HEK293 (cell line): Measurements from ENCODE around the gene FADD.

ENCODE experiments used
- CTCF ChIA-PET: fragments of 350-600 bp; formaldehyde crosslinking; extraction: SDS; loops from one replicate; lab custom pipeline; 2021; ENCODE audit warnings: antibody characterized with exemption; lab: Yijun Ruan, JAX
- POLR2A ChIA-PET: fragments of 300-600 bp; formaldehyde crosslinking; extraction: SDS; loops from one replicate; lab custom pipeline; 2020; ENCODE audit warnings: antibody characterized with exemption, inconsistent platforms; lab: Yijun Ruan, JAX
- H3K27ac ChIP-seq: fragments of 200-500 bp; sonication (Bioruptor generic); 2 replicates; pipeline ENCODE4 v1.5.1; 2014; ENCODE audit warnings: low read depth, low read length, control low read depth, inconsistent platforms; ENCODE audit errors: extremely low read depth
- H3K36me3 ChIP-seq, 2 experiments: fragments of 200-500 bp in 1 of 2; sonication (Bioruptor generic) in 1 of 2; 1 replicate in 1 of 2; 2 replicates in 1 of 2; pipeline ENCODE4 v1.5.1; 2014 to 2017; ENCODE audit warnings: inconsistent platforms in 2 of 2, low read length in 2 of 2; ENCODE audit not compliant: control insufficient read depth in 2 of 2, insufficient read depth in 1 of 2
- H3K4me1 ChIP-seq: fragments of 200-500 bp; sonication (Bioruptor generic); 2 replicates; pipeline ENCODE4 v1.5.1; 2014; ENCODE audit warnings: mild to moderate bottlenecking, low read length, inconsistent platforms; ENCODE audit not compliant: control insufficient read depth, insufficient read depth
- H3K4me3 ChIP-seq: 2 replicates; pipeline ENCODE4 v1.5.1; 2011; ENCODE audit warnings: low read depth, mild to moderate bottlenecking, control low read depth, low read length, moderate library complexity
- H3K9me3 ChIP-seq: fragments of 200-500 bp; sonication (Bioruptor generic); 2 replicates; pipeline ENCODE4 v1.5.1; 2014; ENCODE audit warnings: low read depth, low read length, inconsistent platforms; ENCODE audit not compliant: control insufficient read depth, insufficient read depth
- GLI4 ChIP-seq: fragments of 450-650 bp; formaldehyde crosslinking; IDR thresholded peaks from 2 replicates; pipeline ENCODE4 v1.5.1; 2016; ENCODE audit warnings: missing biosample characterization, missing genetic modification characterization
- GLIS2 ChIP-seq: fragments of 450-650 bp; formaldehyde crosslinking; IDR thresholded peaks from 2 replicates; pipeline ENCODE4 v1.5.1; 2016; ENCODE audit warnings: missing biosample characterization, missing genetic modification characterization
- MYNN ChIP-seq: fragments of 450-650 bp; formaldehyde crosslinking; IDR thresholded peaks from 2 replicates; pipeline ENCODE4 v1.5.1; 2016; ENCODE audit warnings: missing biosample characterization, missing genetic modification characterization, borderline replicate concordance
- SETDB1 ChIP-seq: IDR thresholded peaks from one replicate; pipeline ENCODE4 v1.6.1; 2017; ENCODE audit warnings: mild to moderate bottlenecking, low read length, moderate library complexity, mixed read lengths; ENCODE audit not compliant: insufficient read length
- SP3 ChIP-seq: fragments of 450-650 bp; formaldehyde crosslinking; IDR thresholded peaks from 2 replicates; pipeline ENCODE4 v1.5.1; 2016; ENCODE audit warnings: missing biosample characterization, missing genetic modification characterization
- TRIM28 ChIP-seq: IDR thresholded peaks from 2 replicates; pipeline ENCODE4 v1.6.1; 2011; ENCODE audit warnings: low read length, control low read depth, borderline replicate concordance
- ZBTB26 ChIP-seq: fragments of 450-650 bp; formaldehyde crosslinking; optimal IDR thresholded peaks from 2 replicates; pipeline ENCODE3; 2016; ENCODE audit warnings: missing biosample characterization, mild to moderate bottlenecking, missing genetic modification characterization
- ZBTB48 ChIP-seq: fragments of 450-650 bp; formaldehyde crosslinking; IDR thresholded peaks from 2 replicates; pipeline ENCODE4 v1.5.1; 2016; ENCODE audit warnings: missing biosample characterization, missing genetic modification characterization
- ZNF169 ChIP-seq: fragments of 450-650 bp; formaldehyde crosslinking; IDR thresholded peaks from 2 replicates; pipeline ENCODE4 v1.5.1; 2016; ENCODE audit warnings: missing biosample characterization, missing genetic modification characterization
- ZNF184 ChIP-seq: fragments of 450-650 bp; IDR thresholded peaks from 2 replicates; pipeline ENCODE4 v1.5.1; 2018; ENCODE audit warnings: missing biosample characterization, mild to moderate bottlenecking, missing genetic modification characterization
- ZNF366 ChIP-seq: fragments of 450-650 bp; formaldehyde crosslinking; conservative IDR thresholded peaks from 2 replicates; pipeline ENCODE4 v1.5.1; 2016; ENCODE audit warnings: missing biosample characterization, missing genetic modification characterization
- ZNF433 ChIP-seq: fragments of 450-650 bp; formaldehyde crosslinking; IDR thresholded peaks from 2 replicates; pipeline ENCODE4 v1.5.1; 2016; ENCODE audit warnings: missing biosample characterization, missing genetic modification characterization, low read depth
- ZNF558 ChIP-seq: fragments of 450-650 bp; formaldehyde crosslinking; IDR thresholded peaks from 2 replicates; pipeline ENCODE4 v1.5.1; 2016; ENCODE audit warnings: missing biosample characterization, missing genetic modification characterization
- ZNF571 ChIP-seq: fragments of 450-650 bp; formaldehyde crosslinking; IDR thresholded peaks from 2 replicates; pipeline ENCODE4 v1.5.0; 2017; ENCODE audit warnings: missing biosample characterization, missing genetic modification characterization
- ZNF654 ChIP-seq: fragments of 450-650 bp; formaldehyde crosslinking; IDR thresholded peaks from 2 replicates; pipeline ENCODE4 v1.5.1; 2016; ENCODE audit warnings: low read depth, missing biosample characterization, missing genetic modification characterization
- ZNF768 ChIP-seq: fragments of 450-650 bp; formaldehyde crosslinking; IDR thresholded peaks from 2 replicates; pipeline ENCODE4 v1.5.1; 2018; ENCODE audit warnings: missing biosample characterization, mild to moderate bottlenecking, missing genetic modification characterization
- ZNF776 ChIP-seq: fragments of 450-650 bp; formaldehyde crosslinking; IDR thresholded peaks from 2 replicates; pipeline ENCODE4 v1.5.0; 2017; ENCODE audit warnings: missing biosample characterization, missing genetic modification characterization, borderline replicate concordance
- TF ChIP-seq, protein P1 (sequence below): fragments of 450-650 bp; formaldehyde crosslinking; IDR thresholded peaks from 2 replicates; pipeline ENCODE4 v1.5.1; 2016; ENCODE audit warnings: missing biosample characterization, missing genetic modification characterization
- TF ChIP-seq, protein P2 (sequence below): sonication (generic); formaldehyde crosslinking; IDR thresholded peaks from 2 replicates; pipeline ENCODE4 v1.8.1; 2022; ENCODE audit warnings: mild to moderate bottlenecking, moderate library complexity, missing genetic modification reagents
- TF ChIP-seq, protein P3 (sequence below): IDR thresholded peaks from 2 replicates; pipeline ENCODE4 v1.6.1; 2011; ENCODE audit warnings: mild to moderate bottlenecking, low read depth, low read length, borderline replicate concordance
- TF ChIP-seq, protein P4 (sequence below): fragments of 450-650 bp; formaldehyde crosslinking; IDR thresholded peaks from 2 replicates; pipeline ENCODE4 v1.5.1; 2016; ENCODE audit warnings: missing biosample characterization, missing genetic modification characterization

Gene FADD

DNA sequence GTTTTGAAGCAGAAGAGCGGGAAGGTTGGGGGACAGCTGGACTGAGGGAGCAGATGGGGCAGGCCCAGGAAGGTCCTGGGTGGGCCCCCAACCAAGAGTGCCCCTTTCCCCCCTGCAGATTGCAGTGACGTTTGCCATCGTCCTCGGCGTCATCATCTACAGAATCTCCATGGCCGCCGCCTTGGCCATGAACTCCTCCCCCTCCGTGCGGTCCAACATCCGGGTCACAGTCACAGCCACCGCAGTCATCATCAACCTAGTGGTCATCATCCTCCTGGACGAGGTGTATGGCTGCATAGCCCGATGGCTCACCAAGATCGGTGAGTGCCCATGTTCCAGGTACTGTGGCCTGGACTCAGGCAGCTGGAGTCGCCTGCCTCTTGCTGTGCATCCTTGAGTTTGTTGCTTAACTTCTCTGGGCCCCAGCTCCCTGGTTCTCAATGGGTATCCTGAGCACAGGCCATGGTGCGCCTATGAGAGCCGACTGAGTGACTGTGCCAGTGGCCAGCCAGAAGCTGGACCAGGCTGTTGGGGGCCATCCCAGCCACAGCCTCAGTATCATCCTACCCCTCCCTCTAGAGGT is 42.0 kb upstream of the FADD start:
- Histone ChIP-seq H3K36me3 (no peaks in the 10 kb centered on the region), H3K9me3 (no peaks in the 10 kb centered on the region), H3K27ac (no peak overlapping the region), H3K4me1 (no peaks in the 10 kb centered on the region), H3K4me3 (no peak overlapping the region)
- CTCF ChIA-PET = interaction anchor here (0.5 to 0.8 kb wide), 3 partner anchors 105 to 210 kb away, joined by 3 to 4 read pairs (median 3); no protein-coding TSS in a partner anchor
- TF ChIP-seq ZNF768 (tag by site-specific recombination) (peak; percentile 50; the same call in 1 of the 2 replicates), SETDB1 (no peak)
- POLR2A ChIA-PET = no interaction called here

- POLR2A ChIA-PET = no interaction called here
- Histone ChIP-seq H3K9me3 (no peaks in the 10 kb centered on the region), H3K27ac (no peak overlapping the region), H3K4me3 (no peak overlapping the region), H3K4me1 (no peaks in the 10 kb centered on the region), H3K36me3 (no peaks in the 10 kb centered on the region)
- CTCF ChIA-PET = no interaction called here
- TF ChIP-seq MYNN (tag by site-specific recombination) (no peak), ZNF558 (tag by site-specific recombination) (no peak), GLI4 (tag by site-specific recombination) (no peak), ZNF433 (tag by site-specific recombination) (no peak), ZBTB26 (tag by site-specific recombination) (no peak), ZNF654 (no peak), ZNF184 (tag by site-specific recombination) (no peak)
- TF ChIP-seq, protein P1, sequence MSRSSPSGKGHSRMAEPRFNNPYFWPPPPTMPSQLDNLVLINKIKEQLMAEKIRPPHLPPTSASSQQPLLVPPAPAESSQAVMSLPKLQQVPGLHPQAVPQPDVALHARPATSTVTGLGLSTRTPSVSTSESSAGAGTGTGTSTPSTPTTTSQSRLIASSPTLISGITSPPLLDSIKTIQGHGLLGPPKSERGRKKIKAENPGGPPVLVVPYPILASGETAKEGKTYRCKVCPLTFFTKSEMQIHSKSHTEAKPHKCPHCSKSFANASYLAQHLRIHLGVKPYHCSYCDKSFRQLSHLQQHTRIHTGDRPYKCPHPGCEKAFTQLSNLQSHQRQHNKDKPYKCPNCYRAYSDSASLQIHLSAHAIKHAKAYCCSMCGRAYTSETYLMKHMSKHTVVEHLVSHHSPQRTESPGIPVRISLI (tag by site-specific recombination) = no peak
Measured at GRCh38 chr11:70164705-70165104, 38.4 kb upstream of the FADD start.

DNA sequence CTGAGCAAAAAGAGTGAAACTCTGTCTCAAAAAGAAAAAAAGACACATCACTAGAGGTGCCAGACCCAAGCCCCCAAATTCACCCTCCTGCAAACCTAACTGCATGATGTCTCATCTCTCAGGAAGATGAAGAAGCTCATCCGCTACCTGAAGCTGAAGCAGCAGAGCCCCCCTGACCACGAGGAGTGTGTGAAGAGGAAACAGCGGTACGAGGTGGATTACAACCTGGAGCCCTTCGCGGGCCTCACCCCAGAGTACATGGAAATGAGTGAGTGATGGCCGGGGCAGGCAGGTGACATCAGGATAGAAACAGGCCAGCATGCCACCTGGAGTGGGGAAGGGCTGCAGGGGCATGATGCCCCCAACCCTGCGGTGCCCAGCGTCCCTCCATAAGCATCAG is 36.0 kb upstream of the FADD start:
- POLR2A ChIA-PET = no interaction called here
- Histone ChIP-seq H3K9me3 (no peaks in the 10 kb centered on the region), H3K4me1 (no peaks in the 10 kb centered on the region), H3K27ac (no peak overlapping the region), H3K36me3 (no peaks in the 10 kb centered on the region), H3K4me3 (no peak overlapping the region)
- CTCF ChIA-PET = interaction anchor here (0.6 kb wide), 1 partner anchor 458 kb away, joined by 4 read pairs; no protein-coding TSS in a partner anchor
- TF ChIP-seq ZBTB48 (tag by site-specific recombination) (no peak), ZNF571 (tag by site-specific recombination) (no peak), SP3 (tag by site-specific recombination) (no peak), ZNF366 (no peak), ZNF776 (tag by site-specific recombination) (no peak), ZNF169 (tag by site-specific recombination) (no peak), TRIM28 (no peak), GLIS2 (tag by site-specific recombination) (no peak)
- TF ChIP-seq, protein P2, sequence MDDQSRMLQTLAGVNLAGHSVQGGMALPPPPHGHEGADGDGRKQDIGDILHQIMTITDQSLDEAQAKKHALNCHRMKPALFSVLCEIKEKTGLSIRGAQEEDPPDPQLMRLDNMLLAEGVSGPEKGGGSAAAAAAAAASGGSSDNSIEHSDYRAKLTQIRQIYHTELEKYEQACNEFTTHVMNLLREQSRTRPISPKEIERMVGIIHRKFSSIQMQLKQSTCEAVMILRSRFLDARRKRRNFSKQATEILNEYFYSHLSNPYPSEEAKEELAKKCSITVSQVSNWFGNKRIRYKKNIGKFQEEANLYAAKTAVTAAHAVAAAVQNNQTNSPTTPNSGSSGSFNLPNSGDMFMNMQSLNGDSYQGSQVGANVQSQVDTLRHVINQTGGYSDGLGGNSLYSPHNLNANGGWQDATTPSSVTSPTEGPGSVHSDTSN (CRISPR knock-in tag) = no peak
- TF ChIP-seq, protein P3, sequence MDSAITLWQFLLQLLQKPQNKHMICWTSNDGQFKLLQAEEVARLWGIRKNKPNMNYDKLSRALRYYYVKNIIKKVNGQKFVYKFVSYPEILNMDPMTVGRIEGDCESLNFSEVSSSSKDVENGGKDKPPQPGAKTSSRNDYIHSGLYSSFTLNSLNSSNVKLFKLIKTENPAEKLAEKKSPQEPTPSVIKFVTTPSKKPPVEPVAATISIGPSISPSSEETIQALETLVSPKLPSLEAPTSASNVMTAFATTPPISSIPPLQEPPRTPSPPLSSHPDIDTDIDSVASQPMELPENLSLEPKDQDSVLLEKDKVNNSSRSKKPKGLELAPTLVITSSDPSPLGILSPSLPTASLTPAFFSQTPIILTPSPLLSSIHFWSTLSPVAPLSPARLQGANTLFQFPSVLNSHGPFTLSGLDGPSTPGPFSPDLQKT = no peak
- TF ChIP-seq, protein P4, sequence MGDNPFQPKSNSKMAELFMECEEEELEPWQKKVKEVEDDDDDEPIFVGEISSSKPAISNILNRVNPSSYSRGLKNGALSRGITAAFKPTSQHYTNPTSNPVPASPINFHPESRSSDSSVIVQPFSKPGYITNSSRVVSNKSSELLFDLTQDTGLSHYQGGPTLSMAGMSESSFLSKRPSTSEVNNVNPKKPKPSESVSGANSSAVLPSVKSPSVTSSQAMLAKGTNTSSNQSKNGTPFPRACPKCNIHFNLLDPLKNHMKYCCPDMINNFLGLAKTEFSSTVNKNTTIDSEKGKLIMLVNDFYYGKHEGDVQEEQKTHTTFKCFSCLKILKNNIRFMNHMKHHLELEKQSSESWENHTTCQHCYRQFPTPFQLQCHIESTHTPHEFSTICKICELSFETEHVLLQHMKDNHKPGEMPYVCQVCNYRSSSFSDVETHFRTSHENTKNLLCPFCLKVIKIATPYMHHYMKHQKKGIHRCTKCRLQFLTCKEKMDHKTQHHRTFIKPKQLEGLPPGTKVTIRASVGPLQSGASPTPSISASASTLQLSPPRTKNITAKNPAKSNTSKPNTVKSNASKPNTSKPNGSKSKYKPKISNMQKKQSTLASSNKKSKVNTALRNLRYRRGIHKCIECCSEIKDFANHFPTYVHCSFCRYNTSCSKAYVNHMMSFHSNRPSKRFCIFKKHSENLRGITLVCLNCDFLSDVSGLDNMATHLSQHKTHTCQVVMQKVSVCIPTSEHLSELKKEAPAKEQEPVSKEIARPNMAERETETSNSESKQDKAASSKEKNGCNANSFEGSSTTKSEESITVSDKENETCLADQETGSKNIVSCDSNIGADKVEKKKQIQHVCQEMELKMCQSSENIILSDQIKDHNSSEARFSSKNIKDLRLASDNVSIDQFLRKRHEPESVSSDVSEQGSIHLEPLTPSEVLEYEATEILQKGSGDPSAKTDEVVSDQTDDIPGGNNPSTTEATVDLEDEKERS (tag by site-specific recombination) = no peak
